CD14-positive monocyte (primary cell): ENCODE results near the gene HSPB6. TPM values are rescaled to one million over a fixed set of nuclear protein-coding genes. Genes with fewer than 3 reads are reported as not detected.

ENCODE experiments used
- DNase-seq, 3 donors: peaks; one replicate each; pipeline ENCODE4 v3.0.0-alpha.2; 2011 to 2022
- H2AFZ ChIP-seq: 2 replicates; pipeline ENCODE4 v1.6.0; 2012; ENCODE audit warnings: mild to moderate bottlenecking, low read depth, low read length, inconsistent platforms; ENCODE audit not compliant: insufficient read depth, poor library complexity, severe bottlenecking
- H3K27ac ChIP-seq, 2 donors: 1 replicate in 1 of 2; 2 replicates in 1 of 2; pipeline ENCODE4 v1.5.1; 2012 to 2013; ENCODE audit warnings: low read length in 2 of 2, control low read depth in 1 of 2, inconsistent platforms in 1 of 2, low read depth in 1 of 2, mild to moderate bottlenecking in 1 of 2
- H3K27me3 ChIP-seq, 2 donors: one replicate each; pipeline versions ENCODE4 v1.6.0 to v1.6.1; 2011 to 2013; ENCODE audit warnings: low read length in 2 of 2; ENCODE audit not compliant: control insufficient read depth in 2 of 2, insufficient read depth in 2 of 2
- H3K36me3 ChIP-seq, 2 donors: replicated peaks in 1 of 2; 1 replicate in 1 of 2; 2 replicates in 1 of 2; pipeline versions ENCODE4 v1.5.1 to v1.6.1; 2012 to 2013; ENCODE audit warnings: low read length in 2 of 2, control low read depth in 1 of 2, inconsistent platforms in 1 of 2, mild to moderate bottlenecking in 1 of 2; ENCODE audit not compliant: insufficient read depth in 2 of 2, control insufficient read depth in 1 of 2
- H3K4me1 ChIP-seq, 2 donors: 1 replicate in 1 of 2; 2 replicates in 1 of 2; pipeline versions ENCODE4 v1.5.1 to v1.6.1; 2012 to 2013; ENCODE audit warnings: low read length in 2 of 2, control low read depth in 1 of 2, inconsistent platforms in 1 of 2, mild to moderate bottlenecking in 1 of 2, moderate library complexity in 1 of 2; ENCODE audit not compliant: insufficient read depth in 2 of 2, control insufficient read depth in 1 of 2
- H3K4me2 ChIP-seq: replicated peaks from 2 replicates; pipeline ENCODE3; 2012; ENCODE audit warnings: low read length, moderate library complexity, mild to moderate bottlenecking; ENCODE audit not compliant: poor library complexity, severe bottlenecking; ENCODE audit errors: extremely low read depth
- H3K4me3 ChIP-seq, 3 experiments: fragments of 200-600 bp in 1 of 3; sonication (generic) in 1 of 3; replicated peaks in 1 of 3; 1 replicate in 2 of 3; 2 replicates in 1 of 3; pipeline ENCODE4 v1.5.1; 2011 to 2013; ENCODE audit warnings: low read length in 3 of 3, mild to moderate bottlenecking in 3 of 3, control low read depth in 2 of 3, low read depth in 2 of 3, inconsistent platforms in 1 of 3, moderate library complexity in 1 of 3
- H3K79me2 ChIP-seq: 2 replicates; pipeline ENCODE4 v1.6.0; 2012; ENCODE audit warnings: mild to moderate bottlenecking, control low read depth, inconsistent platforms, low read length, moderate library complexity; ENCODE audit not compliant: insufficient read depth
- H3K9ac ChIP-seq: 2 replicates; pipeline ENCODE4 v1.6.0; 2017; ENCODE audit warnings: low read length, mild to moderate bottlenecking; ENCODE audit not compliant: insufficient read depth, poor library complexity, severe bottlenecking
- H3K9me3 ChIP-seq, 2 donors: replicated peaks in 1 of 2; 1 replicate in 1 of 2; 2 replicates in 1 of 2; pipeline versions ENCODE4 v1.5.1 to v1.6.1; 2012 to 2013; ENCODE audit warnings: low read length in 2 of 2, control low read depth in 1 of 2; ENCODE audit not compliant: control insufficient read depth in 1 of 2, insufficient read depth in 1 of 2
- H4K20me1 ChIP-seq: 2 replicates; pipeline ENCODE4 v1.6.0; 2012; ENCODE audit warnings: mild to moderate bottlenecking, low read length, control low read depth, moderate library complexity; ENCODE audit not compliant: insufficient read depth
- H3K27ac Mint-ChIP-seq, 7 donors: one replicate each; pipeline ENCODE4 v1.8.0; 2020; ENCODE audit warnings: mild to moderate bottlenecking in 7 of 7, mixed read lengths in 7 of 7, moderate library complexity in 6 of 7, inconsistent platforms in 2 of 7
- H3K27me3 Mint-ChIP-seq, 3 donors: one replicate each; pipeline ENCODE4 v1.8.0; 2021 to 2022; ENCODE audit warnings: low read depth in 3 of 3, mild to moderate bottlenecking in 3 of 3, mixed read lengths in 3 of 3, moderate library complexity in 3 of 3, inconsistent platforms in 1 of 3
- H3K36me3 Mint-ChIP-seq, 2 donors: one replicate each; pipeline ENCODE4 v1.8.0; 2020; ENCODE audit warnings: mixed read lengths in 2 of 2, inconsistent platforms in 1 of 2, mild to moderate bottlenecking in 1 of 2
- H3K4me1 Mint-ChIP-seq: one replicate; pipeline ENCODE4 v1.8.0; 2020; ENCODE audit warnings: mild to moderate bottlenecking, mixed read lengths
- H3K4me3 Mint-ChIP-seq, 2 donors: one replicate each; pipeline ENCODE4 v1.8.0; 2020; ENCODE audit warnings: mild to moderate bottlenecking in 2 of 2, mixed read lengths in 2 of 2, moderate library complexity in 1 of 2
- H3K9me3 Mint-ChIP-seq, 7 donors: one replicate each; pipeline ENCODE4 v1.8.0; 2020 to 2022; ENCODE audit warnings: mixed read lengths in 7 of 7, mild to moderate bottlenecking in 6 of 7, moderate library complexity in 6 of 7, inconsistent platforms in 2 of 7
- CTCF ChIP-seq: fragments of 200-600 bp; IDR thresholded peaks from one replicate; pipeline ENCODE4 v1.8.0; 2022; ENCODE audit warnings: antibody characterized with exemption, mild to moderate bottlenecking
- WGBS: methylation state at CpG from one replicate; pipeline ENCODE4 v1.1.5; 2013; ENCODE audit warnings: missing lambda C conversion rate; ENCODE audit not compliant: insufficient coverage; 5-methylcytosine and 5-hydroxymethylcytosine counted together
- intact Hi-C, 2 donors: fragments of 100-400 bp; cut with micrococcal nuclease; formaldehyde crosslinking; loops; one replicate each; pipeline versions ENCODE4 v1.15.0 to v1.15.1; 2023
- polyA plus RNA-seq, 3 donors: library from polyadenylated mRNA; depleted of rRNA in 1 of 3; unstranded in 2 of 3; stranded (reverse) in 1 of 3; fragments of 300-500 nt in 2 of 3; fragments of >200 nt in 1 of 3; fragmentation: Illumina TruSeq in 2 of 3; gene quantifications; 1 replicate in 2 of 3; 2 replicates in 1 of 3; pipeline ENCODE4 v1.2.3, GENCODE V29; 2012 to 2021

The HSPB6 gene
- polyA plus RNA-seq, 3 donors: not detected

- Histone ChIP-seq H3K9me3 (no peaks in the 10 kb centered on the region), H3K9ac (no peak overlapping the region), H3K4me3 (no peak overlapping the region), H4K20me1 (no peaks in the 10 kb centered on the region), H3K27me3 (no peaks in the 10 kb centered on the region), H3K79me2 (no peaks in the 10 kb centered on the region), H3K27ac (no peak overlapping the region), H3K4me2 (no peak overlapping the region), H3K36me3 (peaks cover 7 to 13% of the 10 kb centered on the region in 2 donors), H2AFZ (no peak overlapping the region), H3K4me1 (no peaks in the 10 kb centered on the region)
- Mint-ChIP-seq H3K4me1 (no peaks in the 10 kb centered on the region), H3K4me3 (no peak overlapping the region), H3K9me3 (no peaks in the 10 kb centered on the region), H3K36me3 (peaks cover 11 to 26% of the 10 kb centered on the region in 2 donors), H3K27me3 (peaks cover 0 to 4% (median 3%) of the 10 kb centered on the region in 3 donors), H3K27ac (no peak overlapping the region)
- intact Hi-C loops: no loop called here
- 96% methylated on average over 3 of the region's 12 CpGs for WGBS
- no peak for TF ChIP-seq CTCF
- DNase-seq: no peak
Measured at GRCh38 chr19:35788205-35788960, 31.6 kb upstream of the HSPB6 start.

DNA sequence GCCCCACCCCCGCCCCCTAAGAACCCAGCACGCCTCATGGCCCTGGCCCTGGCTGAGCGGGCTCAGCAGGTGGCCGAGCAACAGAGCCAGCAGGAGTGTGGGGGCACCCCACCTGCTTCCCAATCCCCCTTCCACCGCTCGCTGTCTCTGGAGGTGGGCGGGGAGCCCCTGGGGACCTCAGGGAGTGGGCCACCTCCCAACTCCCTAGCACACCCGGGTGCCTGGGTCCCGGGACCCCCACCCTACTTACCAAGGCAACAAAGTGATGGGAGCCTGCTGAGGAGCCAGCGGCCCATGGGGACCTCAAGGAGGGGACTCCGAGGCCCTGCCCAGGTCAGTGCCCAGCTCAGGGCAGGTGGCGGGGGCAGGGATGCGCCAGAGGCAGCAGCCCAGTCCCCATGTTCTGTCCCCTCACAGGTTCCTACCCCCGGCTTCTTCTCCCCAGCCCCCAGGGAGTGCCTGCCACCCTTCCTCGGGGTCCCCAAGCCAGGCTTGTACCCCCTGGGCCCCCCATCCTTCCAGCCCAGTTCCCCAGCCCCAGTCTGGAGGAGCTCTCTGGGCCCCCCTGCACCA, 30.5 kb upstream of the HSPB6 start:
- Histone ChIP-seq H3K27ac (no peak overlapping the region), H3K4me1 (no peaks in the 10 kb centered on the region), H3K27me3 (no peaks in the 10 kb centered on the region), H3K9ac (no peak overlapping the region), H3K4me2 (no peak overlapping the region), H2AFZ (no peak overlapping the region), H3K9me3 (no peaks in the 10 kb centered on the region), H4K20me1 (no peaks in the 10 kb centered on the region), H3K79me2 (no peaks in the 10 kb centered on the region), H3K36me3 (peaks cover 17 to 24% of the 10 kb centered on the region in 2 donors), H3K4me3 (no peak overlapping the region)
- Mint-ChIP-seq H3K4me3 (no peak overlapping the region), H3K27me3 (peaks cover 0 to 5% (median 0%) of the 10 kb centered on the region in 3 donors), H3K27ac (no peak overlapping the region), H3K9me3 (no peaks in the 10 kb centered on the region), H3K4me1 (no peaks in the 10 kb centered on the region), H3K36me3 (peaks cover 20 to 37% of the 10 kb centered on the region in 2 donors)
- no peak for DNase-seq
- no peak for TF ChIP-seq CTCF
- intact Hi-C loops: no loop called here
- WGBS: 97% methylated on average over 7 of the region's 15 CpGs
